Panc1 (cell line): ENCODE data around the gene USP12. TPM values are rescaled to one million over a fixed set of nuclear protein-coding genes. Genes with fewer than 3 reads are reported as not detected.

Source experiments
- ATAC-seq: fragments of 200-7000 bp; cut with Tn5 transposase; 2 replicates; pipeline ENCODE4 v1.9.1; 2020; ENCODE audit warnings: mild to moderate bottlenecking, moderate library complexity
- BruUV-seq: library from RNA; stranded (reverse); fragments of 400-500 nt; replicated peaks from 2 replicates; lab custom pipeline; 2021; lab: Mats Ljungman, UMichigan
- CTCF ChIA-PET: fragments of 300-600 bp; sonication (Branson Sonifier 250); formaldehyde crosslinking; loops from one replicate; lab custom pipeline; 2022; ENCODE audit warnings: antibody characterized with exemption; lab: Charles Lee
- POLR2A ChIA-PET: fragments of 300-600 bp; sonication (Branson Sonifier 250); formaldehyde crosslinking; loops from one replicate; lab custom pipeline; 2022; ENCODE audit warnings: antibody characterized with exemption; lab: Charles Lee
- DNase-seq: peaks from one replicate; pipeline ENCODE4 v3.0.0-alpha.2; 2010; ENCODE audit warnings: low read depth, low spot score
- H3K27ac ChIP-seq: 2 replicates; pipeline ENCODE4 v1.5.1; 2011; ENCODE audit warnings: mild to moderate bottlenecking, low read length, inconsistent platforms
- H3K27me3 ChIP-seq: fragments of 200-500 bp; sonication (Bioruptor generic); 2 replicates; pipeline ENCODE4 v1.6.0; 2014; ENCODE audit warnings: low read length, inconsistent platforms; ENCODE audit not compliant: control insufficient read depth, insufficient read depth
- H3K36me3 ChIP-seq: fragments of 200-500 bp; sonication (Bioruptor generic); 2 replicates; pipeline ENCODE4 v1.5.1; 2014; ENCODE audit warnings: inconsistent platforms, mild to moderate bottlenecking, low read length, moderate library complexity; ENCODE audit not compliant: control insufficient read depth, insufficient read depth
- H3K4me1 ChIP-seq: 2 replicates; pipeline ENCODE4 v1.5.1; 2011; ENCODE audit warnings: inconsistent platforms, mild to moderate bottlenecking, low read length, moderate library complexity; ENCODE audit not compliant: control insufficient read depth, insufficient read depth
- H3K4me3 ChIP-seq, 2 experiments: 2 replicates each; pipeline ENCODE4 v1.5.1; 2011 to 2012; ENCODE audit warnings: low read depth in 2 of 2, low read length in 2 of 2, mild to moderate bottlenecking in 2 of 2, inconsistent platforms in 1 of 2, moderate library complexity in 1 of 2
- H3K9me3 ChIP-seq: fragments of 200-500 bp; sonication (Bioruptor generic); 2 replicates; pipeline ENCODE4 v1.5.1; 2014; ENCODE audit warnings: low read depth, mild to moderate bottlenecking, inconsistent platforms, low read length, moderate library complexity; ENCODE audit not compliant: control insufficient read depth, insufficient read depth
- POLR2AphosphoS5 ChIP-seq: IDR thresholded peaks from 2 replicates; pipeline ENCODE4 v1.6.1; 2012; ENCODE audit warnings: mild to moderate bottlenecking, low read depth, low read length, moderate library complexity
- SIN3A ChIP-seq: IDR thresholded peaks from 2 replicates; pipeline ENCODE4 v1.6.1; 2012; ENCODE audit warnings: low read depth, mild to moderate bottlenecking, low read length, moderate library complexity, borderline replicate concordance; ENCODE audit not compliant: insufficient read depth
- TCF7L2 ChIP-seq: IDR thresholded peaks from 2 replicates; pipeline ENCODE4 v1.6.1; 2011; ENCODE audit warnings: mild to moderate bottlenecking, low read depth, low read length, inconsistent platforms
- in situ Hi-C: cut with HindIII; loops from 2 replicates; pipeline ENCODE4 v1.10.0; 2016; ENCODE audit warnings: low sequenced_read_pairs, low pct_unique_long_range_greater_than_20kb
- intact Hi-C: fragments of 100-400 bp; cut with micrococcal nuclease; formaldehyde crosslinking; loops from one replicate; pipeline ENCODE4 v1.10.0; 2022; ENCODE audit not compliant: unreplicated experiment
- total RNA-seq: library from RNA; stranded (reverse); gene quantifications from one replicate; pipeline ENCODE4 v1.2.1, GENCODE V29; 2021; ENCODE audit not compliant: unreplicated experiment
- TF ChIP-seq, protein P1 (sequence below): fragments of 450-650 bp; IDR thresholded peaks from 2 replicates; pipeline ENCODE4 v1.5.1; 2017; ENCODE audit warnings: mild to moderate bottlenecking
- TF ChIP-seq, protein P2 (sequence below), 2 experiments: IDR thresholded peaks; 2 replicates each; pipeline ENCODE4 v1.6.1; 2011 to 2012; ENCODE audit warnings: low read depth in 2 of 2, control low read depth in 1 of 2, low read length in 1 of 2, mild to moderate bottlenecking in 1 of 2, moderate library complexity in 1 of 2; ENCODE audit not compliant: insufficient read depth in 1 of 2

Gene USP12
- total RNA-seq, 1 experiment from 2014 or later, result 82.0 TPM

DNA sequence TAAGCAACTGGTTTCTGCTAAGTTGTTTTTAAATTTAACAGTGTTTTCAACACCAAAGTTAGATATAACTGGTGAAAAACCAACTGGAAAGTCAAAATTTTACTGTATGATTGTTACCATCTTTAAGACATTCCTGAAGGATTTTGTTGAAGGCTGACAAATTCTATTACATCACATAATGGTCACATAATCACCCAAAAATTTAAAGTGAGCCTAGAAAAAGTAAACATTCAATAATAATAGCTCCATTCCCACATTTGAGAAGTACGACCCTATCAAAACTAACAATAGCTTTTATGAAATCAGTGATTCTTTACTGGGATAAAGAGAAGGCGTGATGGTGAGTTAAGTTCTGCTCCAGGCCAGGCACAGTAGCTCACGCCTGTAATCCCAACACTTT lies 51.6 kb downstream of the USP12 start:
- in situ Hi-C loops, result no loop called here
- no TSS peak for BruUV-seq
- TF ChIP-seq POLR2AphosphoS5, result no peak
- no peak for TF ChIP-seq TCF7L2
- TF ChIP-seq, protein P1, sequence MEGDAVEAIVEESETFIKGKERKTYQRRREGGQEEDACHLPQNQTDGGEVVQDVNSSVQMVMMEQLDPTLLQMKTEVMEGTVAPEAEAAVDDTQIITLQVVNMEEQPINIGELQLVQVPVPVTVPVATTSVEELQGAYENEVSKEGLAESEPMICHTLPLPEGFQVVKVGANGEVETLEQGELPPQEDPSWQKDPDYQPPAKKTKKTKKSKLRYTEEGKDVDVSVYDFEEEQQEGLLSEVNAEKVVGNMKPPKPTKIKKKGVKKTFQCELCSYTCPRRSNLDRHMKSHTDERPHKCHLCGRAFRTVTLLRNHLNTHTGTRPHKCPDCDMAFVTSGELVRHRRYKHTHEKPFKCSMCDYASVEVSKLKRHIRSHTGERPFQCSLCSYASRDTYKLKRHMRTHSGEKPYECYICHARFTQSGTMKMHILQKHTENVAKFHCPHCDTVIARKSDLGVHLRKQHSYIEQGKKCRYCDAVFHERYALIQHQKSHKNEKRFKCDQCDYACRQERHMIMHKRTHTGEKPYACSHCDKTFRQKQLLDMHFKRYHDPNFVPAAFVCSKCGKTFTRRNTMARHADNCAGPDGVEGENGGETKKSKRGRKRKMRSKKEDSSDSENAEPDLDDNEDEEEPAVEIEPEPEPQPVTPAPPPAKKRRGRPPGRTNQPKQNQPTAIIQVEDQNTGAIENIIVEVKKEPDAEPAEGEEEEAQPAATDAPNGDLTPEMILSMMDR, result no peak
- no peak for TF ChIP-seq SIN3A
- TF ChIP-seq, protein P2, sequence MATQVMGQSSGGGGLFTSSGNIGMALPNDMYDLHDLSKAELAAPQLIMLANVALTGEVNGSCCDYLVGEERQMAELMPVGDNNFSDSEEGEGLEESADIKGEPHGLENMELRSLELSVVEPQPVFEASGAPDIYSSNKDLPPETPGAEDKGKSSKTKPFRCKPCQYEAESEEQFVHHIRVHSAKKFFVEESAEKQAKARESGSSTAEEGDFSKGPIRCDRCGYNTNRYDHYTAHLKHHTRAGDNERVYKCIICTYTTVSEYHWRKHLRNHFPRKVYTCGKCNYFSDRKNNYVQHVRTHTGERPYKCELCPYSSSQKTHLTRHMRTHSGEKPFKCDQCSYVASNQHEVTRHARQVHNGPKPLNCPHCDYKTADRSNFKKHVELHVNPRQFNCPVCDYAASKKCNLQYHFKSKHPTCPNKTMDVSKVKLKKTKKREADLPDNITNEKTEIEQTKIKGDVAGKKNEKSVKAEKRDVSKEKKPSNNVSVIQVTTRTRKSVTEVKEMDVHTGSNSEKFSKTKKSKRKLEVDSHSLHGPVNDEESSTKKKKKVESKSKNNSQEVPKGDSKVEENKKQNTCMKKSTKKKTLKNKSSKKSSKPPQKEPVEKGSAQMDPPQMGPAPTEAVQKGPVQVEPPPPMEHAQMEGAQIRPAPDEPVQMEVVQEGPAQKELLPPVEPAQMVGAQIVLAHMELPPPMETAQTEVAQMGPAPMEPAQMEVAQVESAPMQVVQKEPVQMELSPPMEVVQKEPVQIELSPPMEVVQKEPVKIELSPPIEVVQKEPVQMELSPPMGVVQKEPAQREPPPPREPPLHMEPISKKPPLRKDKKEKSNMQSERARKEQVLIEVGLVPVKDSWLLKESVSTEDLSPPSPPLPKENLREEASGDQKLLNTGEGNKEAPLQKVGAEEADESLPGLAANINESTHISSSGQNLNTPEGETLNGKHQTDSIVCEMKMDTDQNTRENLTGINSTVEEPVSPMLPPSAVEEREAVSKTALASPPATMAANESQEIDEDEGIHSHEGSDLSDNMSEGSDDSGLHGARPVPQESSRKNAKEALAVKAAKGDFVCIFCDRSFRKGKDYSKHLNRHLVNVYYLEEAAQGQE (IDR thresholded peaks at IDR 0.05; ENCODE audit: insufficient read depth in 1 of 2, low read depth in 2 of 2, low read length in 1 of 2), result no peak
- intact Hi-C loops, result no loop called here
- DNase-seq (no peak), ATAC-seq (no peak)
- Histone ChIP-seq H3K36me3 (no peaks in the 10 kb centered on the region; the same call in 1 of the 2 replicates), H3K9me3 (no peaks in the 10 kb centered on the region), H3K4me3 (no peak overlapping the region), H3K4me1 (peaks cover 26% of the 10 kb centered on the region; the same call in 1 of the 2 replicates), H3K27ac (no peak overlapping the region; the same call in 1 of the 2 replicates), H3K27me3 (no peaks in the 10 kb centered on the region)
- CTCF ChIA-PET, result no interaction called here
- POLR2A ChIA-PET, result no interaction called here

DNA sequence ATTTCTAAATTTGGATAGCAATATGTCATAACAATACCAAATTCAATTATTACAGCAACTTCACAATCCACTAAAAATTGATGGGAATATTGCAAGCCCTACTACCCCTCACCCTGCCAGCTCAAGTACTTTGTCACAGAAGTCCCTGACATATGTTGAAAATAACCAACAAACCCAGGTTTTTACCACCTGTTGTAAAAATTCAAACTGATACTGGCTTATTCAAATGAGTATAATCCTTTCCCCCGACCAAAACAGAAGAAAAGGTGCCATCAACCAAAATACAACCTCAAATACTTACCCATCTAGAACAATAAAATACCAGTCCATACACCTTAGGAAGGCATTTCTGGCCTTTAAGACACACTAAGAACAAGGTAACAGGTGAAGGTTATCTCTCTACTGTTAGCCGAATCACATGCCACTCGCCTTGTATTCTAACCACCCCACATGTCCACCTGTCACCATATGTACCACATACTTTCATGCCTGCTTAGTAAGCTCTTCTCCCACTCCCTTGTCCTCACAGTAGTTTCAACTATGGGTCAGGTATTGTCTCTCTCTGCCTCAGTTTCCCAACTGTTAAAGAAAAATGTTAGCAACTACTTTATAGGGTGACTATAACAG lies 53.1 kb downstream of the USP12 start:
- intact Hi-C loops, result no loop called here
- H3K9me3 ChIP-seq, result no peaks in the 10 kb centered on the region
- no peak overlapping the region for H3K27ac ChIP-seq
- in situ Hi-C loops, result no loop called here
- no TSS peak for BruUV-seq
- H3K4me1 ChIP-seq, result peaks cover 26% of the 10 kb centered on the region; the same call in 1 of the 2 replicates
- no peaks in the 10 kb centered on the region for H3K27me3 ChIP-seq
- no peak overlapping the region for H3K4me3 ChIP-seq
- ChIA-PET CTCF (no interaction called here), POLR2A (no interaction called here)
- TF ChIP-seq, protein P2 (IDR thresholded peaks at IDR 0.05; ENCODE audit: insufficient read depth in 1 of 2, low read depth in 2 of 2, low read length in 1 of 2), result no peak
- TF ChIP-seq, protein P1, result no peak
- TF ChIP-seq POLR2AphosphoS5 (no peak), SIN3A (no peak), TCF7L2 (no peak)
- peaks cover 8% of the 10 kb centered on the region; the same call in 1 of the 2 replicates for H3K36me3 ChIP-seq
- DNase-seq (no peak), ATAC-seq (no peak)
